CD4-positive, alpha-beta memory T cell (primary cell): ENCODE measurements around the gene NKD2. TPM values are rescaled to one million over a fixed set of nuclear protein-coding genes. Genes with fewer than 3 reads are reported as not detected.

Experiments
- CTCF ChIA-PET: fragments of 350-600 bp; sonication (Branson Sonifier 250); formaldehyde crosslinking; loops from one replicate; lab custom pipeline; 2021; ENCODE audit warnings: inconsistent platforms; ENCODE audit not compliant: partially characterized antibody; lab: Charles Lee
- POLR2A ChIA-PET: fragments of 350-600 bp; sonication (Branson Sonifier 250); formaldehyde crosslinking; loops from one replicate; lab custom pipeline; 2021; ENCODE audit not compliant: partially characterized antibody; lab: Charles Lee
- DNase-seq, 5 donors: peaks; one replicate each; pipeline versions ENCODE4 v3.0.0 to v3.0.0-alpha.2; 2020 to 2022; ENCODE audit warnings: mixed read lengths in 1 of 5
- H3K27ac ChIP-seq: one replicate; pipeline ENCODE4 v1.7.0; 2013; ENCODE audit warnings: low read depth, low read length
- H3K27me3 ChIP-seq: 2 replicates; pipeline ENCODE4 v1.7.0; 2013; ENCODE audit warnings: mild to moderate bottlenecking, low read length, moderate library complexity; ENCODE audit not compliant: insufficient read depth
- H3K36me3 ChIP-seq: 2 replicates; pipeline ENCODE4 v1.7.0; 2013; ENCODE audit warnings: mild to moderate bottlenecking, low read length, moderate library complexity; ENCODE audit not compliant: insufficient read depth
- H3K4me1 ChIP-seq: 2 replicates; pipeline ENCODE4 v1.7.0; 2013; ENCODE audit warnings: mild to moderate bottlenecking, low read length, moderate library complexity; ENCODE audit not compliant: insufficient read depth
- H3K4me3 ChIP-seq, 2 donors: one replicate each; pipeline ENCODE4 v1.7.0; 2013; ENCODE audit warnings: low read length in 2 of 2, mild to moderate bottlenecking in 1 of 2
- H3K9me3 ChIP-seq, 2 donors: one replicate each; pipeline ENCODE4 v1.7.0; 2013; ENCODE audit warnings: low read length in 2 of 2, control low read depth in 1 of 2; ENCODE audit not compliant: control insufficient read depth in 1 of 2
- H3K27ac Mint-ChIP-seq, 7 donors: one replicate each; pipeline ENCODE4 v1.8.0; 2020 to 2021; ENCODE audit warnings: mixed read lengths in 7 of 7, mild to moderate bottlenecking in 6 of 7, inconsistent platforms in 3 of 7, moderate library complexity in 3 of 7
- H3K27me3 Mint-ChIP-seq, 2 donors: one replicate each; pipeline ENCODE4 v1.8.0; 2020 to 2021; ENCODE audit warnings: mixed read lengths in 2 of 2
- H3K36me3 Mint-ChIP-seq, 2 donors: one replicate each; pipeline ENCODE4 v1.8.0; 2020 to 2021; ENCODE audit warnings: mixed read lengths in 2 of 2, inconsistent platforms in 1 of 2, mild to moderate bottlenecking in 1 of 2
- H3K4me1 Mint-ChIP-seq, 4 donors: one replicate each; pipeline ENCODE4 v1.8.0; 2020 to 2021; ENCODE audit warnings: mixed read lengths in 4 of 4, mild to moderate bottlenecking in 1 of 4
- H3K4me3 Mint-ChIP-seq, 8 donors: one replicate each; pipeline ENCODE4 v1.8.0; 2020 to 2021; ENCODE audit warnings: mixed read lengths in 8 of 8, mild to moderate bottlenecking in 7 of 8, moderate library complexity in 6 of 8, inconsistent platforms in 3 of 8
- H3K9me3 Mint-ChIP-seq, 8 donors: one replicate each; pipeline ENCODE4 v1.8.0; 2020 to 2021; ENCODE audit warnings: mixed read lengths in 8 of 8, mild to moderate bottlenecking in 5 of 8, inconsistent platforms in 3 of 8, moderate library complexity in 1 of 8
- intact Hi-C: fragments of 100-400 bp; cut with micrococcal nuclease; formaldehyde crosslinking; loops from one replicate; pipeline ENCODE4 v1.15.1; 2023
- polyA plus RNA-seq, 2 donors: library from polyadenylated mRNA; unstranded; fragments of 300-500 nt; fragmentation: Illumina TruSeq; gene quantifications; one replicate each; pipeline ENCODE4 v1.2.3, GENCODE V29; 2021
- total RNA-seq, 2 experiments: library from RNA; stranded (reverse); gene quantifications; one replicate each; pipeline ENCODE4 v1.2.3, GENCODE V29; 2021

NKD2 gene
- total and polyA plus RNA-seq, 4 experiments from 2014 or later: not detected

GRCh38 chr5:980001-980588, 28.5 kb upstream of the NKD2 start:
- Mint-ChIP-seq H3K4me1 (peaks cover 0 to 10% (median 2%) of the 10 kb centered on the region in 4 donors), H3K27ac (no peak overlapping the region), H3K36me3 (no peaks in the 10 kb centered on the region), H3K27me3 (peaks cover 7 to 14% of the 10 kb centered on the region in 2 donors), H3K4me3 (peak overlapping the region in 1 of 8 donors; percentile 8), H3K9me3 (peaks cover 0 to 13% (median 8%) of the 10 kb centered on the region in 8 donors)
- H3K36me3 ChIP-seq: no peaks in the 10 kb centered on the region
- ChIA-PET CTCF (no interaction called here), POLR2A (no interaction called here)
- H3K4me1 ChIP-seq: no peaks in the 10 kb centered on the region
- no peak overlapping the region for H3K4me3 ChIP-seq
- H3K27me3 ChIP-seq: no peaks in the 10 kb centered on the region
- no peak for DNase-seq
- no peaks in the 10 kb centered on the region for H3K9me3 ChIP-seq
- no peak overlapping the region for H3K27ac ChIP-seq
- intact Hi-C loops: no loop called here

GRCh38 chr5:980966-981365, 27.6 kb upstream of the NKD2 start:
- Histone ChIP-seq H3K27ac (no peak overlapping the region), H3K27me3 (no peaks in the 10 kb centered on the region), H3K36me3 (no peaks in the 10 kb centered on the region), H3K4me1 (no peaks in the 10 kb centered on the region), H3K4me3 (no peak overlapping the region), H3K9me3 (no peaks in the 10 kb centered on the region)
- DNase-seq: no peak
- no peaks in the 10 kb centered on the region for H3K36me3 Mint-ChIP-seq
- H3K4me1 Mint-ChIP-seq: peaks cover 0 to 10% (median 2%) of the 10 kb centered on the region in 4 donors
- H3K27me3 Mint-ChIP-seq: peaks cover 8 to 19% of the 10 kb centered on the region in 2 donors
- ChIA-PET CTCF (no interaction called here), POLR2A (no interaction called here)
- intact Hi-C loops: no loop called here
- no peak overlapping the region for H3K4me3 Mint-ChIP-seq
- H3K9me3 Mint-ChIP-seq: peaks cover 0 to 18% (median 8%) of the 10 kb centered on the region in 8 donors
- no peak overlapping the region for H3K27ac Mint-ChIP-seq

- H3K9me3 Mint-ChIP-seq: peaks cover 0 to 22% (median 10%) of the 10 kb centered on the region in 8 donors
- no peak overlapping the region for H3K4me3 Mint-ChIP-seq
- no peak overlapping the region for H3K27ac Mint-ChIP-seq
- H3K4me1 Mint-ChIP-seq: peaks cover 0 to 10% (median 2%) of the 10 kb centered on the region in 4 donors
- no peak for DNase-seq
- Histone ChIP-seq H3K4me3 (no peak overlapping the region), H3K27ac (no peak overlapping the region), H3K36me3 (no peaks in the 10 kb centered on the region), H3K9me3 (no peaks in the 10 kb centered on the region), H3K27me3 (no peaks in the 10 kb centered on the region), H3K4me1 (no peaks in the 10 kb centered on the region)
- peaks cover 10 to 21% of the 10 kb centered on the region in 2 donors for H3K27me3 Mint-ChIP-seq
- ChIA-PET CTCF (no interaction called here), POLR2A (no interaction called here)
- intact Hi-C loops: no loop called here
- no peaks in the 10 kb centered on the region for H3K36me3 Mint-ChIP-seq
Measured at GRCh38 chr5:981456-981855, 27.1 kb upstream of the NKD2 start.

- H3K4me3 Mint-ChIP-seq: no peak overlapping the region
- Histone ChIP-seq H3K27me3 (no peaks in the 10 kb centered on the region), H3K9me3 (no peaks in the 10 kb centered on the region), H3K36me3 (no peaks in the 10 kb centered on the region), H3K4me3 (no peak overlapping the region), H3K27ac (no peak overlapping the region), H3K4me1 (no peaks in the 10 kb centered on the region)
- CTCF ChIA-PET: interaction anchor here (0.8 kb wide), 1 partner anchor 151 kb away, joined by 3 read pairs; no protein-coding TSS in a partner anchor
- POLR2A ChIA-PET: no interaction called here
- DNase-seq: no peak
- no peak overlapping the region for H3K27ac Mint-ChIP-seq
- H3K4me1 Mint-ChIP-seq: peaks cover 0 to 10% (median 2%) of the 10 kb centered on the region in 4 donors
- H3K27me3 Mint-ChIP-seq: peaks cover 20 to 26% of the 10 kb centered on the region in 2 donors
- peaks cover 0 to 30% (median 11%) of the 10 kb centered on the region in 8 donors for H3K9me3 Mint-ChIP-seq
- no peaks in the 10 kb centered on the region for H3K36me3 Mint-ChIP-seq
- intact Hi-C loops: no loop called here
Measured at GRCh38 chr5:982377-983237, 26.0 kb upstream of the NKD2 start.

- no peak overlapping the region for H3K27ac ChIP-seq
- no peaks in the 10 kb centered on the region for H3K36me3 ChIP-seq
- DNase-seq: no peak
- Mint-ChIP-seq H3K4me1 (peaks cover 0 to 10% (median 2%) of the 10 kb centered on the region in 4 donors), H3K27ac (no peak overlapping the region), H3K4me3 (no peak overlapping the region), H3K36me3 (no peaks in the 10 kb centered on the region), H3K27me3 (peaks cover 25 to 27% of the 10 kb centered on the region in 2 donors), H3K9me3 (peaks cover 0 to 36% (median 16%) of the 10 kb centered on the region in 8 donors)
- POLR2A ChIA-PET: no interaction called here
- CTCF ChIA-PET: no interaction called here
- intact Hi-C loops: no loop called here
- H3K4me3 ChIP-seq: no peak overlapping the region
- no peaks in the 10 kb centered on the region for H3K4me1 ChIP-seq
- no peaks in the 10 kb centered on the region for H3K27me3 ChIP-seq
- no peaks in the 10 kb centered on the region for H3K9me3 ChIP-seq
Measured at GRCh38 chr5:983238-983524, 25.4 kb upstream of the NKD2 start.

- ChIA-PET POLR2A (no interaction called here), CTCF (no interaction called here)
- Histone ChIP-seq H3K27ac (no peak overlapping the region), H3K9me3 (no peaks in the 10 kb centered on the region), H3K4me3 (no peak overlapping the region), H3K27me3 (no peaks in the 10 kb centered on the region), H3K4me1 (no peaks in the 10 kb centered on the region), H3K36me3 (no peaks in the 10 kb centered on the region)
- Mint-ChIP-seq H3K27me3 (peaks cover 28% of the 10 kb centered on the region in 2 donors), H3K4me1 (peaks cover 0 to 10% (median 2%) of the 10 kb centered on the region in 4 donors), H3K9me3 (peaks cover 0 to 38% (median 18%) of the 10 kb centered on the region in 8 donors), H3K4me3 (no peak overlapping the region), H3K27ac (peak overlapping the region in 1 of 7 donors; percentile 20), H3K36me3 (no peaks in the 10 kb centered on the region)
- no peak for DNase-seq
- intact Hi-C loops: no loop called here
Measured at GRCh38 chr5:983568-983967, 25.0 kb upstream of the NKD2 start.

GRCh38 chr5:984774-985173, 23.8 kb upstream of the NKD2 start:
- Mint-ChIP-seq H3K27ac (no peak overlapping the region), H3K4me3 (no peak overlapping the region), H3K27me3 (peaks cover 30 to 33% of the 10 kb centered on the region in 2 donors), H3K36me3 (no peaks in the 10 kb centered on the region), H3K9me3 (peaks cover 0 to 40% (median 18%) of the 10 kb centered on the region in 8 donors), H3K4me1 (peaks cover 0 to 10% (median 2%) of the 10 kb centered on the region in 4 donors)
- DNase-seq: no peak
- POLR2A ChIA-PET: no interaction called here
- Histone ChIP-seq H3K36me3 (no peaks in the 10 kb centered on the region), H3K9me3 (no peaks in the 10 kb centered on the region), H3K27me3 (no peaks in the 10 kb centered on the region), H3K27ac (no peak overlapping the region), H3K4me3 (no peak overlapping the region), H3K4me1 (no peaks in the 10 kb centered on the region)
- CTCF ChIA-PET: no interaction called here
- intact Hi-C loops: no loop called here
